Measurements from ENCODE around the gene HNF4A. TPM values are rescaled to one million over a fixed set of nuclear protein-coding genes. Genes with fewer than 3 reads are reported as not detected.

The HNF4A gene
- total and polyA plus RNA-seq, 2 of the 13 experiments (the other 11 are each of a cell fraction or from before 2014, with no cell fraction given) = 80.9 to 169 TPM

DNA sequence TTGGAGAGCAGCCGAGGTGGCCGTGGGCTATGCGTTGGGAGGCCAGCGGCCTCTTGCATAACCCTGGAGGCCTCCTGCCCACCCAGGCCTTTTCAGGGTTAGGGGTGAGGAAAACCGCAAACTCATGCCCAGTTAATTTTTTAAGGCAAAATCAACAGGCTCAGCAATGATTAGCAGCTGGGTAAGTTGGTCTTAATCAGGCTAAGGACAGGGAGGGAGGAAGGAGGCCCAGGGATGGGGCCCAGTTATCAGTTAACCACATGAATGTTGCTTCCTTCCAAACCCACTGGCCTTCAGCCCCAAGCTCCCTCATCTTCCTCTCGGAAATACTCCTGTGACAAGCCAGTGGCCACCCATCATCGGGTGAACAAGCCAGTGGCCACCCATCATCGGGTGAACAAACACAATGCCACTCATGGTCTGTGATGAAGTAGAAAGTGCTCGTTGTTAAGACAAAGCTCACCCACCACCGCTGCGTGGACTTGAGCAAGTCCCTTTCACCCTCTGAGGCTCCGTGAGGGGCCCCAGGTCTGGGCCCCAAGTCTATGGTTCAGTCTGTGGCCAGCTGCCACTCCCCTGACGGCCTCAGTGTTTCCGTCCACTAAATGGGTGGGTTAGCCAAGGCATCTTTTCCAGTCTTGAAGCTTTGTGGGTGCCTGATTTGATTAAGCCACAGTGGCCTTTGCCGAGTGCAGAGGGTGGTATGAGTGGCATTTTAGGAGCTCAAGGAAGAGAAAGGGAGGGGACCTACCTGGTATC, 39.4 kb downstream of the HNF4A start (continued):
- TF ChIP-seq, protein P1, sequence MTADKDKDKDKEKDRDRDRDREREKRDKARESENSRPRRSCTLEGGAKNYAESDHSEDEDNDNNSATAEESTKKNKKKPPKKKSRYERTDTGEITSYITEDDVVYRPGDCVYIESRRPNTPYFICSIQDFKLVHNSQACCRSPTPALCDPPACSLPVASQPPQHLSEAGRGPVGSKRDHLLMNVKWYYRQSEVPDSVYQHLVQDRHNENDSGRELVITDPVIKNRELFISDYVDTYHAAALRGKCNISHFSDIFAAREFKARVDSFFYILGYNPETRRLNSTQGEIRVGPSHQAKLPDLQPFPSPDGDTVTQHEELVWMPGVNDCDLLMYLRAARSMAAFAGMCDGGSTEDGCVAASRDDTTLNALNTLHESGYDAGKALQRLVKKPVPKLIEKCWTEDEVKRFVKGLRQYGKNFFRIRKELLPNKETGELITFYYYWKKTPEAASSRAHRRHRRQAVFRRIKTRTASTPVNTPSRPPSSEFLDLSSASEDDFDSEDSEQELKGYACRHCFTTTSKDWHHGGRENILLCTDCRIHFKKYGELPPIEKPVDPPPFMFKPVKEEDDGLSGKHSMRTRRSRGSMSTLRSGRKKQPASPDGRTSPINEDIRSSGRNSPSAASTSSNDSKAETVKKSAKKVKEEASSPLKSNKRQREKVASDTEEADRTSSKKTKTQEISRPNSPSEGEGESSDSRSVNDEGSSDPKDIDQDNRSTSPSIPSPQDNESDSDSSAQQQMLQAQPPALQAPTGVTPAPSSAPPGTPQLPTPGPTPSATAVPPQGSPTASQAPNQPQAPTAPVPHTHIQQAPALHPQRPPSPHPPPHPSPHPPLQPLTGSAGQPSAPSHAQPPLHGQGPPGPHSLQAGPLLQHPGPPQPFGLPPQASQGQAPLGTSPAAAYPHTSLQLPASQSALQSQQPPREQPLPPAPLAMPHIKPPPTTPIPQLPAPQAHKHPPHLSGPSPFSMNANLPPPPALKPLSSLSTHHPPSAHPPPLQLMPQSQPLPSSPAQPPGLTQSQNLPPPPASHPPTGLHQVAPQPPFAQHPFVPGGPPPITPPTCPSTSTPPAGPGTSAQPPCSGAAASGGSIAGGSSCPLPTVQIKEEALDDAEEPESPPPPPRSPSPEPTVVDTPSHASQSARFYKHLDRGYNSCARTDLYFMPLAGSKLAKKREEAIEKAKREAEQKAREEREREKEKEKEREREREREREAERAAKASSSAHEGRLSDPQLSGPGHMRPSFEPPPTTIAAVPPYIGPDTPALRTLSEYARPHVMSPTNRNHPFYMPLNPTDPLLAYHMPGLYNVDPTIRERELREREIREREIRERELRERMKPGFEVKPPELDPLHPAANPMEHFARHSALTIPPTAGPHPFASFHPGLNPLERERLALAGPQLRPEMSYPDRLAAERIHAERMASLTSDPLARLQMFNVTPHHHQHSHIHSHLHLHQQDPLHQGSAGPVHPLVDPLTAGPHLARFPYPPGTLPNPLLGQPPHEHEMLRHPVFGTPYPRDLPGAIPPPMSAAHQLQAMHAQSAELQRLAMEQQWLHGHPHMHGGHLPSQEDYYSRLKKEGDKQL (CRISPR knock-in tag; IDR thresholded peaks at IDR 0.05; ENCODE audit: low read depth) = peak; percentile 100
- TF ChIP-seq RNF2 (conservative IDR thresholded peaks at IDR 0.05; ENCODE audit: low read depth) (no peak), SP1 (IDR thresholded peaks at IDR 0.05) (no peak), SP1 (CRISPR knock-in tag; IDR thresholded peaks at IDR 0.05) (no peak; the same call in 1 of the 2 replicates), ZNF619 (CRISPR knock-in tag; IDR thresholded peaks at IDR 0.05) (no peak; the same call in 1 of the 2 replicates), ZBTB8A (CRISPR knock-in tag; IDR thresholded peaks at IDR 0.05; ENCODE audit: borderline replicate concordance, low read depth) (no peak; the same call in 1 of the 2 replicates), FOXK1 (CRISPR knock-in tag; IDR thresholded peaks at IDR 0.05; ENCODE audit: borderline replicate concordance, low read depth) (peak; percentile 98), MAZ (IDR thresholded peaks at IDR 0.05; ENCODE audit: borderline replicate concordance, low read depth, low read length) (peak; percentile 84; the same call in 1 of the 2 replicates), MAZ (CRISPR knock-in tag; IDR thresholded peaks at IDR 0.05; ENCODE audit: low read depth) (peak; percentile 42; the same call in 1 of the 2 replicates), PHF21A (CRISPR knock-in tag; IDR thresholded peaks at IDR 0.05) (peak; percentile 100), MAFG (CRISPR knock-in tag; IDR thresholded peaks at IDR 0.05) (peak; percentile 85), KDM4B (CRISPR knock-in tag; IDR thresholded peaks at IDR 0.05) (peak; percentile 99; the same call in 1 of the 2 replicates), GABPA (IDR thresholded peaks at IDR 0.05; ENCODE audit: low read depth, low read length) (no peak), GABPA (CRISPR knock-in tag; IDR thresholded peaks at IDR 0.05; ENCODE audit: low read depth) (no peak; the same call in none of the 2 replicates), PHF20 (CRISPR knock-in tag; IDR thresholded peaks at IDR 0.05) (no peak; the same call in 1 of the 2 replicates), FOSL1 (CRISPR knock-in tag; IDR thresholded peaks at IDR 0.05; ENCODE audit: borderline replicate concordance) (no peak), ZNF44 (CRISPR knock-in tag; IDR thresholded peaks at IDR 0.05) (no peak; the same call in 1 of the 2 replicates), ZFP90 (CRISPR knock-in tag; IDR thresholded peaks at IDR 0.05; ENCODE audit: borderline replicate concordance) (0 out of 2 replicates have a peak, but pooled peaks have one; percentile 97), ZNF432 (CRISPR knock-in tag; IDR thresholded peaks at IDR 0.05; ENCODE audit: borderline replicate concordance) (peak; percentile 70; the same call in 1 of the 2 replicates)
- TF ChIP-seq, protein P2, sequence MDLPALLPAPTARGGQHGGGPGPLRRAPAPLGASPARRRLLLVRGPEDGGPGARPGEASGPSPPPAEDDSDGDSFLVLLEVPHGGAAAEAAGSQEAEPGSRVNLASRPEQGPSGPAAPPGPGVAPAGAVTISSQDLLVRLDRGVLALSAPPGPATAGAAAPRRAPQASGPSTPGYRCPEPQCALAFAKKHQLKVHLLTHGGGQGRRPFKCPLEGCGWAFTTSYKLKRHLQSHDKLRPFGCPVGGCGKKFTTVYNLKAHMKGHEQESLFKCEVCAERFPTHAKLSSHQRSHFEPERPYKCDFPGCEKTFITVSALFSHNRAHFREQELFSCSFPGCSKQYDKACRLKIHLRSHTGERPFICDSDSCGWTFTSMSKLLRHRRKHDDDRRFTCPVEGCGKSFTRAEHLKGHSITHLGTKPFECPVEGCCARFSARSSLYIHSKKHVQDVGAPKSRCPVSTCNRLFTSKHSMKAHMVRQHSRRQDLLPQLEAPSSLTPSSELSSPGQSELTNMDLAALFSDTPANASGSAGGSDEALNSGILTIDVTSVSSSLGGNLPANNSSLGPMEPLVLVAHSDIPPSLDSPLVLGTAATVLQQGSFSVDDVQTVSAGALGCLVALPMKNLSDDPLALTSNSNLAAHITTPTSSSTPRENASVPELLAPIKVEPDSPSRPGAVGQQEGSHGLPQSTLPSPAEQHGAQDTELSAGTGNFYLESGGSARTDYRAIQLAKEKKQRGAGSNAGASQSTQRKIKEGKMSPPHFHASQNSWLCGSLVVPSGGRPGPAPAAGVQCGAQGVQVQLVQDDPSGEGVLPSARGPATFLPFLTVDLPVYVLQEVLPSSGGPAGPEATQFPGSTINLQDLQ (CRISPR knock-in tag; IDR thresholded peaks at IDR 0.05) = no peak
